Posterior vena cava (tissue), 2 donors: Measurements from ENCODE around the gene CD24. TPM values are rescaled to one million over a fixed set of nuclear protein-coding genes. Genes with fewer than 3 reads are reported as not detected.
A peak's percentile ranks its signal among the peaks of the same experiment; 100 is the strongest.
"Not testable (repeated sequence)": the region's sequence is repeated elsewhere in the genome, so short reads cannot be mapped to it uniquely, and the experiment has no call there.

Experiments used
- DNase-seq: peaks from one replicate; pipeline ENCODE4 v3.0.0-alpha.2; 2020; ENCODE audit warnings: low spot score
- intact Hi-C, 2 donors: fragments of 100-400 bp; cut with DNase I; formaldehyde crosslinking; loops; one replicate each; pipeline versions ENCODE4 v1.14.1 to v1.14.2; 2022 to 2023
- long read RNA-seq, 2 donors: library from polyadenylated mRNA; unstranded; transcript quantifications; one replicate each; pipeline ENCODE4 v2.0.0, GENCODE V29; 2020 to 2021
- total RNA-seq, 2 donors: library from RNA; stranded (reverse); fragmentation: NEBNext Ultra II Directional; extraction: Animal tissue kit (Norgen Biotek cat#: 25700); gene quantifications; one replicate each; pipeline ENCODE4 v1.2.1, GENCODE V29; 2021
- donor health status: DM: yes; HTN: yes; CAD: no.
- donor health status: DM: yes; HTN: yes; CAD: no.

The CD24 gene, protein sequence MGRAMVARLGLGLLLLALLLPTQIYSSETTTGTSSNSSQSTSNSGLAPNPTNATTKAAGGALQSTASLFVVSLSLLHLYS
- total RNA-seq, result 1 to 10 TPM; 3.0 to 7.1 TPM
- long read RNA-seq, donor 1, partial matches to known transcripts, result 0 of 1 reads
- long read RNA-seq, donor 1, other reads (novel, unspliced or antisense), result 0 of 1 reads
- long read RNA-seq, donor 2, partial matches to known transcripts, result 0 of 2 reads
- long read RNA-seq, donor 2, other reads (novel, unspliced or antisense), result 0 of 2 reads

GRCh38 chr6:106974336-106974998 lies at the start of gene CD24:
CD24 (minus strand) TSS chr6:106974729; CDS start chr6:106974646, 83 bp downstream.
- intact Hi-C loops, result no loop called here

DNA sequence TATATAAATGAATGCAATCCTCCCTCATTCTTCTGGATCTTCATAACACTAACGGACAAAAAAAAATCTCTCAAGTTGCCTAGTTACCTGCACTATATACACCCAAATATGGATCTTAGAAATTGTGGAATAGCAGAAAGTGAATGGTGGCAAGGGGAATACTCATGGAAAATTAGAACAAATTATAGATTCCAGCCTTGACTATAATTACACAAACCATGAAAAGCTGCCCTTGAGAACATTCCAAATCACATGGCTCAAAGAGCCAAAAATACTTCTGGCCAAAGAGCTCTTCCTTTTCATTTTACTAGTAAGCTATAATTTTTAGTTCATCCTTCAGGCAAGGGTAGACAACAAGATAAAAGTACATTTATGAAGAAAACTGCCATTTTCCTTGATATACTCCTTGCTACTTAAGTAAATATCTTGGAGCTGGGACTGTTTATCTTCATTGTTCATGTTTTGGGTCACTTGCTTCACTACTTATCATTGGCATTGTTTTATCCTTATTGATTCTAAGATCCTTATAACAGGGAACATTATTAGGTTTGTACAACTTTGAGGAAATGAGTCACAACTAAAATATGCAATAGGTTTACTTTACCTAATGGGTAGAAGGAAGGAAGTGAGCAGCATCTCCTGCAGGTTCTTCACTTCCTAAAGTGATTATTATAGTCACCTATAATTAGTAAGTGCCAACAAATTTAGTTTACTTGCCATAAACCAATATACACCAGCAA lies 47.1 kb upstream of the CD24 start:
- intact Hi-C loops, result no loop called here

More at GRCh38 chr6:106974336-106974998, at the start of gene CD24:
- peak; percentile 77 for DNase-seq

DNA sequence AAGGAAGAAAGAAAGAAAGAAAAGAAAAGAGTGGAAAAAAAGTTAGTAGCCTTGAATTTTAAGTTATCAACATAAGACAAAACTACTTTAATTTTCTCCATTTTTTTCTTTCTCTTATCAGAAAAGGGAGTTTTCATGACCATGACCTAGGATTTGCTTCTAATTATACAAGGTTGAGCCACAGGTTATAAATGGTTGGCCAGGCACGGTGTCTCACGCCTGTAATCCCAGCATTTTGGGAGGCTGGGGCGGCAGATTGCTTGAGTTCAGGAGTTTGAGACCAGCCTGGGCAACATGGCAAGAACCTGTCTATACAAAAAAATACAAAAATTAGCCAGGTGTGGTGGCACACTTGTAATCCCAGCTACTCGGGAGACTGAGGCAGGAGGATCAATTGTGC lies 45.7 kb upstream of the CD24 start:
- DNase-seq, result no peak
- intact Hi-C loops, result no loop called here

More for the DNA sequence above, 47.1 kb upstream of the CD24 start:
- DNase-seq, result no peak

- intact Hi-C loops, DNase-seq: not testable (repeated sequence)
Measured at GRCh38 chr6:107019628-107020027, 45.1 kb upstream of the CD24 start.

DNA sequence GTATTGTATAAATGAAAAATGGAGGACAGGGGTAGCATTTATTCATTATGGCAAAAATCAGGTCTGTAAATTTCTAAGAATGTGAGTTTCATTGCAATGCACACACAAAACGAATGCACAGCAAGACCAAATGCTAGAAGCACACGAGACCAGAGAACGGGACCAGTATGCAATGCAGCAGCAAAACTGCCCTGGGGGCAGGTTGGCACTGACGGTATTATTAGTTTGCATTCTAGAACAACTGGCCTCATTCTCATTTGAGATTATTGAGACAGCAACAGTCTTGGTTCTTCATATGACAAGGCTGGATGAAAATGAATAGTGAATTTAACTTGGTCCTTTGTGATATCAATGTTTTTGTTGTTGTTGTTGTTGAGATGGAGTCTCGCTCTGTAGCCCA lies 44.5 kb upstream of the CD24 start:
- intact Hi-C loops, result no loop called here
- no peak for DNase-seq

DNA sequence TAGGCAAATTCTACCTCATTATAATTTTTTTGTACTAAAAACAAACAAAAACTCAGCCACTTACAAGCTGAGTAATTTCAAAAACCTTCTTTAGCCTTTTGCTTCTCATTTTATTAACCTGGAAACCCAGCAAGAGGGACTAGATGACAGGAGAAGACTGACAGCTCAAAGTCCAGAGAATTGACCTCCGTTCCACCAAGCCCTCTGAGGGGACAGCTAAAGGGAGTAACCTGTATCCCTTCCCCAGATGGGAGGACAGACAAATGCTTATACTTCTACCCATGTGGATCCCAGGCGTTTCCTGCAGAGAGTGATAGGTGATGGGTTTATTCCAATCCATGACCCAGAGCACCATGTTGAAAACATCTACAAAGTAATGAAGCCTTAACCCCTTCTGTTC lies 35.0 kb upstream of the CD24 start:
- DNase-seq, result no peak
- intact Hi-C loops, result no loop called here

DNA sequence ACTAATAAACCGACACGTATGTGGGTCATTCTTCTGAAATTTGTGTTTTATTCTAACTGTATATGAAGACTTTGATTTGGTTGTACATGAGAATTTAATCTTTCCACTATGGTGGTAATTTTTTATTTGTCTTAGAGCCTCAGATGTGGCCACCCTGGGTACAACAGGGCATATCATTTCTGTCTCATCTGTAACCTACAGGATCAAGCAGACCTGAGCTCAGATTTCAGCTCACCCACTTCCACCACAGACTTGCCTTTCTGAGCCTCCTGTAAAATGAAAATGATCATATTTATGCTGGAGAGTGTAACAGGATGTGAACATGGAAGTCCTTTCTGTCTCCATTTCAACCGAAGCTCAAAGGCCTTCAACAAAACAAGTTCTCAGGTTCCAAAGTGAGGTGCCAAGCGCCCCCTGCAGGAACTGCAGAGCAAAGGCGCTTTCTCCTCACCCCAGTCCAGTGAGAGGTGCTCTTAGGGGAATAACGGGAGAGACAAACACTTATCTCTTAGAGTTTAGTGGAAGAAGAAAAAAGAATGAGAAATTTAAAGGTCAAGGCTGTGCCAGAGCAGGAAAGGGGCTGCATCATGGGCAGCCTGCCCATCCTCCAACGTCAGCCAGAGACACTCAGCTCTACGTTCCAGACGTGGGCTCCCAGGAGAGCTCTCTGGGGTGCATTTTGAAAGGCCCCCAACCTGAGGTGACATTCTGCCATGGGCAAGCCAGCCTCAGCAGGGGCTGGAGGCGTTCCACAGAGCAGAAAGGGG lies 23.0 kb upstream of the CD24 start:
- no peak for DNase-seq
- intact Hi-C loops, result no loop called here

- intact Hi-C loops, result no loop called here
Measured at GRCh38 chr6:106995640-106996039, 21.1 kb upstream of the CD24 start.

GRCh38 chr6:106989737-106990136 lies 15.2 kb upstream of the CD24 start:
- intact Hi-C loops, result not testable (repeated sequence)

More at GRCh38 chr6:106995640-106996039, 21.1 kb upstream of the CD24 start:
- no peak for DNase-seq

DNA sequence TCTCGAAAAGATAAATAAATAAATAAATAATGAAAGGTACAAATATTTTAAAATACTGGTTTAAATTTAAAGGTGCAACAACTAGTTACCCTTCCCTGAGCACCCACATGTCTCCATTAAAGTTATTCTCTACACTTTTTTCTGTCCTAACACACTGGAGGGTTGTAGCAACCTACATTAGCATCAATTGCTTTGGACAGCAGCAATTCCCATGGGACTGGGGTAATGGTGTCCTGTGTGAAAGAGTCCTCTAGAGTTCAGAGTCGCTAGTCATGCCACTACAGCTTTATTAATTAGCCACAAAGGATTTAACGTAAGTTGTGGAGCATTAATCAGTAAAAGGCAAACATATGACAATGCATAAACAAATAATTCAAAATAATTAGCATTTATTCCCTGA lies 14.1 kb upstream of the CD24 start:
- intact Hi-C loops, result no loop called here
- DNase-seq, result no peak

More at GRCh38 chr6:106989737-106990136, 15.2 kb upstream of the CD24 start:
- DNase-seq, result not testable (repeated sequence)

DNA sequence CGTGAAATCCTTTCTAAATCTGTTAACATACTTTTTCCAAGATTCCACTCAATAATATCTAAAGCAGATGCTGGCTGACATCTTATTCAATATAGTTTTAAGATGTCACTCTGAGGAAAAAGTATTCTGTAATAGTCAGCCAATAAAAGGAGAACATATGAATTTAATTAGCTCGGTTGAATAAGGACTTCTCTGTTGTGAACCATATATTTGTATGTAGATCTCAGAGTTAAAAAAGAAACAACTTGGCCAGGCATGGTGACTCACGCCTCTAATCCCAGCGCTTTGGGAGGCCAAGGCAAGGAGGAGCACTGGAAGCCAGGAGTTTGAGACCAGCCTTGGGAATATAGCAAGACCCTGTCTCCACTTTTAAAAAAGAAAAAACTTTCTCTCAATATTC lies 7.4 kb upstream of the CD24 start:
- DNase-seq, result no peak
- intact Hi-C loops, result no loop called here

GRCh38 chr6:106980926-106981325 lies 6.4 kb upstream of the CD24 start:
- intact Hi-C loops, result no loop called here
- DNase-seq, result no peak

DNA sequence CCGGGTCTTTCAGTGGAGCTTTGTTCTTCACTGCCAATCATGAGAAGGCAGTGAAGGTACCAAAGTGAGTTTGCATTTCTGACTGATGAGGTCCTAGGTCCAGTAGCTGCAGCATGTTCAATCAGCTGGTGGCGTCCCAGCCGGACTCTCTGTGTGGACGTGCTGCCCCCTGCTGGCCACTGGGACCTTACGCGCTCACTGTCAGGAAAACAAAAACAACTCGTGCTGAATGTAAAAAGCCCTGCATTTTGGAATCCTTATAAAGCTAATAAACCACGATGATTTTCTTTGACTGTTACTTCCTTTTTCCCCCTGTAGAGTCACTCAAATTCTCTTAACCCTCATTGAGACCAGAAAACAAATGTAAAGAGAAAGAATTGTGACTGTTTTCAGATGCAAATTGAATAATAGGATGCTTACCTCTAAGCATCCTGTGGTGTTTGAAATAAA lies 4.9 kb upstream of the CD24 start:
- intact Hi-C loops, result no loop called here
- peak; percentile 95 for DNase-seq

- DNase-seq, result no peak
- intact Hi-C loops, result no loop called here
Measured at GRCh38 chr6:106977246-106977645, 2.7 kb upstream of the CD24 start.

- intact Hi-C loops, result no loop called here
- DNase-seq, result no peak
Measured at GRCh38 chr6:106976270-106976669, 1.7 kb upstream of the CD24 start.

- no peak for DNase-seq
- intact Hi-C loops, result no loop called here
Measured at GRCh38 chr6:106975738-106976064, 1.2 kb upstream of the CD24 start.

GRCh38 chr6:106974999-106975737 lies 639 bp upstream of the CD24 start:
- peak; percentile 81 for DNase-seq
- intact Hi-C loops, result no loop called here

DNA sequence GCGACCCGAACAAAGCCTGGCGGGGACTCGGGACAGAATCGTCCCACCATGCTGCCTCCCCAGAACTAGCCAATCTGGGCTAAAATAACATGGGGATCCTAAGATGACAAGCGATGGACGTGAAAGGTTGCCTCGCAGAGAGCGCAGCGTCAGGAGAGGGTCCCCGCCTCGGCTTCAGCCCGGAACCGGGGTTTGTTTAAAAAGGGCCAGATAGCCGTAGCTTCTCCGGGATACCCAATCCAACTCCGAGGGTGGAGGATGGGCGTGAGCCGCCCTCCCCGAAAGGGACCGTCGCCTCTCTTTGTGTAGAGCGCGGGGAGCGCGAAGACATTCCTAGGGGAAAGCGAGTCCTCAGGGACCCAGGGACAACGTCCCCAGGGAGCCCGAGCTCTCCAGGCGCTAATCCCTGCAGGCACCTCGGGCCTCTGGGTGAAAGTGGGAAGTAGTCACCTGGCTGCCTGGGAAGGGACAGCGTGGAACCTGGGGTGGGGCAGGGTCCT lies 643 bp downstream of the CD24 start:
- intact Hi-C loops, result no loop called here
- DNase-seq, result no peak
